GM18507 (cell line): ENCODE results near the gene AP5B1.
"Not testable (repeated sequence)": the region's sequence is repeated elsewhere in the genome, so short reads cannot be mapped to it uniquely, and the experiment has no call there.

ENCODE experiments used
- DNase-seq: peaks from one replicate; pipeline ENCODE4 v3.0.0; 2011; ENCODE audit warnings: low read depth; ENCODE audit not compliant: insufficient read length; ENCODE audit errors: extremely low spot score
- FAIRE-seq: peaks from 2 replicates; lab custom pipeline; 2011; peaks lifted over from hg19 to GRCh38; lab: Jason Lieb, UNC

AP5B1 gene

DNA sequence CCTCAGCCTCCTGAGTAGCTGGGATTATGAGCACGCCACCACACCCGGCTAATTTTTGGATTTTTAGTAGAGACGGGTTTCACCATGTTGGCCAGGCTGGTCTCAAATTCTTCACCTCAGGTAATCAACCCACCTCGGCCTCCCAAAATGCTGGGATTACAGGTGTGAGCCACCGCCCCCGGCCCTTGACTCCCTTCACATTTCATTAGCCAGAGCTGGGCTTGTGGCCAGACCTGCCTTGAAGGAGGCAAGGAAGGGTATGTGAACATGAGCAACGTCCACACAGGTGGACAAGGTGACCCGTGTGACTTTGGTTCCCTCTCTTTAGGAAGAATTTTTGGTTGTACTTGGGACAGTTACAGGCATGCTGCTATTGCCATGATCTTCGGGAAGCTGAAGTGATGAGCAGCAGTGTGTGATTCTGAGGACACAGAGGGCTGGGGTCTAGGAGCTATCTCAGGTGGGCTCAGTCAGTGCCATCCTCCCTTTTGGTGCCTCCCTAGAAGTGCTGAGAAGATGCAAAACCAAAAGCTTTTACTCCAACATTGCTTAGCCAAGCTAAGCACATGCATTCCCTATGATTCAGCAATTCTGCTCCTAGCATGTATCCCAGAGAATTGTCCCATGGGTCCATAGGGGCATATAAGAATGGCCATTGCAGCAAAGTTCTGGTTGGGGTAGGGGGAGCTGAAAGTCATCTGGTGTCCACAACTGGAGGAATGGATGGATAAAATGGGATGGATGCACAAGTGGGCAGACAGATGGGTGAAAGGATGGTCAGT lies 6.1 kb downstream of the AP5B1 start:
- FAIRE-seq, result no peak
- DNase-seq, result no peak

DNA sequence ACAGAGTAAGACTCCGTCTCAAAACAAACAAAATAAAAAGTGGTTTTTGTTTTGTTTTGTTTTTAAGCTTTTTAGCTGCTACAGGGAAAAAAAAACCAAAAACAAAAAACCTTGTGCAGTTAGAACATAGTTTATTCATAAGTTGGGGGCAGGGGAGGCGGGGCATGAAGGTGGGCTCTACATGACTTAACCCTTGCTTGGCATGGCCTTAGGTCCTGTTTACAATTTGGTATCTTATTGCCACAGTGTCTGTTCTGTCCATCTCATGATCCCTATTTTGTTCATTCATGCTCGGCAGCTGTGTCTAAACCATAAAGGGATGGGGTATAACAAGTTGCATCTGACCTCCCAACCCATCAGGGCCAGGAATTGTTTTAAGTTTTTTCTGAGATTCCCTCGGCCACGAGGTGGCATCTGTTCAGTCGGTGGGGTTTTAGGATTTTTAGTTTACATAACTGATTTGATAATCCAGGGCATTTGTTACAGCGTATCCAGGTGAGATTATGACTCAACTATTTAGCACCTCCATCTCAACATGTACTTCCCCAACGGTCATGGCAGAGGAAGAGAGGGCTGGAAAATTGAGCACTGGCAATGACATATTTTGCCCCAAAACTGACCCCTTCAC lies 6.9 kb downstream of the AP5B1 start:
- no peak for FAIRE-seq

DNA sequence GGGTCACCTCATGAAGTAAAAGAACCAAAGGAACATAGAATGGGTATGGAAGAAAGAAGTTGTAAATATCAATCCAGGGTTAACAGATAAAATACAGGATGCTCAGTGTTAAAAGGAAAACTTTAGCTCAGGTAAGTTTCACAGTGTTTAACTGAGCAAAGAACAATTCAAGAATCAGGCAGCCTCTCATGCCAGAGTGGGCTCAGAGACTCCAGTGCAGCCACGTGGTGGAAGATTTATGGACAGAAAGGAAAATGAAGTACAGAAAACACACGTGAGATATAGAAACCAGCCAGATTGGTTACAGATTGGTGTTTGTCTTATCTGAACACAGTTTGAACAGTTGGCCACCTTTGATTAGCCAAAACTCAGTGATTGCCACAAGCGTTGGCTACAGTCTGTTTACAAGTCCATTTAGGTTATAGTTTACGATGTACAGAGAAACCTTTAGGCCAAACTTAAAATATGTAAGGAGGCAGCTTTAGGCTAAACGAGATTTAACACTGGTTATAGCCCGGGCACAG lies 9.1 kb downstream of the AP5B1 start:
- DNase-seq (no peak), FAIRE-seq (no peak)

More for the DNA sequence above, 6.9 kb downstream of the AP5B1 start:
- no peak for DNase-seq

DNA sequence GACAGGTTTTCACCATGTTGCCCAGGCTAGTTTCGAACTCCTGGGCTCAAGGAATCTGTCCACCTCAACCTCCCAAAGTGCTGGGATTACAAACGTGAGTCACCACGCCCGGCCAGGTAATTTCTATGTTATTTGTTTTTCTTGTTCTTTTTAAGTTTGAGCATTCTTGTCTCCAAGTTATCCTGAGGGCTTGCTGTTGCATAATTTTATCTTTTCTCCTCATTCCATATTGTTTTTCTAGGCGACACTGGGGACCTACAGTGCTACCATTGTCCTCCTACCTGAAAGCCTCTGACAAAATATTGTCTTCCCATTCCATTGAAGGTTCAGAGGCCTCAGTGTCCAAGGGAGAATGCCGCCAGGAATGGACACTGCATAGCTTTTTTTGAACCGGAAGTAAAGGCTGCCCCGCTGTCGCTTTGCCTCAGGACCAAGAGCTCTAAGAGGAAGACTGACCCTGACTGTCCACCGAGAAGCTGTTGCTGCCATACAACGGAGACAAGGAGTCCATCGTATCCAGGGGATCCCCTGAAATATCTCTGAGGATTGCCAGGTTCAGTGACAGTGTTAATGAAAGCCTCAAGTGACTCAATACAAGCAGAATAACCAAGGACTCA lies 9.7 kb downstream of the AP5B1 start:
- FAIRE-seq (no peak), DNase-seq (no peak)

DNA sequence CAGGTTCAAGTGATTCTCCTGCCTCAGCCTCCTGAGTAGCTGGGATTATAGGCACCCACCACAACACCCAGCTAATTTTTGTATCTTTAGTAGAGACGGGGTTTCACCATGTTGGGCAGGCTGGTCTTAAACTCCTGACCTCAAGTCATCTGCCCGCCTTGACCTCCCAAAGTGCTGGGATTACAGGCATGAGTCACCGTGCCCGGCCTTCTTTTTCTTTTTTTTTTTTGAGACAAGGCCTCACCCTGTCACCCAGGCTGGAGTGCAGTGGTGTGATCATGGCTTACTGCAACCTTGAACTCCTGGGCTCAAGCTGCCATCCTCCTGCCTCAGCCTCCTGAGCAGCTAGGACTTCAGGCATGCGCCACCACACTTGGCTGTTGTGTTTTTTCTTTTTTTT lies 13.0 kb downstream of the AP5B1 start:
- FAIRE-seq, result not testable (repeated sequence)

DNA sequence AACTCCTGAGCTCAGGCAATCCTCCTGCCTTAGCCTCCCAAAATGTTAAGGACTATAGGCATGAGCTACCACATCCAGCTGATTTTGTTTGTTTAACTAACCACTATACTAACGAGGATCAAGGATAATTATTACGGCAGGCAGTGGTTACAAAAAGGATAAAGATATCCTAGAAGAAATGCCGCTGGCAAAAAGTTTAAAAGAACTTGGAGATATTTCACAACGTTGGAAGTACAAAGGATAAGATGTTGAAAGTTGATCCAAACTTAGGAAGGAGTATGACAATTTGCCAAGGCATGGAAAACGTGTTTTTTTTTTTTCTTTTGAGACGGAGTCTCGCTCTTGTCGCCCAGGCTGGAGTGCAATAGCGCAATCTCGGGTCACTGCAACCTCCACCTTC lies 13.4 kb downstream of the AP5B1 start:
- DNase-seq (no peak), FAIRE-seq (no peak)

More for the DNA sequence above, 13.0 kb downstream of the AP5B1 start:
- DNase-seq, result not testable (repeated sequence)

DNA sequence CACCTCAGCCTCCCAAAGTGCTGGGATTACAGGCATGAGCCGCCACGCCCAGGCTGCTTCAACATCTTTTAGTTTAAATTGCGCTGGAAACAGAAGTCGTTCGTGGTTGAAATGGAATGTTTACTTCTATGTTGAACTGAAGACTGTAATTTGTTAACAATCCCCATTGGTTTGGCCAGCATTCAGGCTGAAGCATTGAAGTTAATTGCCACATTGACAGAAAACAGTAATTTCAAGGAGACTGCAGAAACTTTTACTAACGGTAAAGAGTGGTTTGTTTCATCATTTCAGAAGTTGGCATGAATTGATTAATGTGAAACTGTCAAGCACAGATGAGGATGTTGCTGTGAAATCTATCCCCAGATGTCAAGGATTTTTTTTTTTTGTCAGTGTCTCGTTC lies 14.2 kb downstream of the AP5B1 start:
- no peak for FAIRE-seq

DNA sequence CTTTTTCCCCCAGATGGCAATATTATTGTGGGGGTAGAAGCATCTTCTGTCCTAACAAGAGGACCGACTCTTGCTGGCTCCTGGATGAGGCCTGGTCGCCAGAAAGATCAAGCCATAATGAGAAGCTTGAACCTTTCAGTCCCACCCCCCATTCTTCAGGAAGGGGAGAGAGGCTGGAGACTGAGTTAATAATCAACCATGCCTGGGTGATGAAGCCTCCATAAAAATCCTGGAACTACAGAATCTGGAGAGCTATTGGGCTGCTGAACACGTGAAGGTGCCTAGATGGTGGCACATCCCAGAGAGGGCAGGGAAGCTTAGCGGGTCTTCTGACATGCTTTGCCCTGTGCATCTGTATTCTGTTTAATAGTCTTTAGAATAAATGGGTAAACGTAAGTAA lies 16.3 kb downstream of the AP5B1 start:
- DNase-seq (no peak), FAIRE-seq (no peak)

More for the DNA sequence above, 14.2 kb downstream of the AP5B1 start:
- DNase-seq, result no peak

DNA sequence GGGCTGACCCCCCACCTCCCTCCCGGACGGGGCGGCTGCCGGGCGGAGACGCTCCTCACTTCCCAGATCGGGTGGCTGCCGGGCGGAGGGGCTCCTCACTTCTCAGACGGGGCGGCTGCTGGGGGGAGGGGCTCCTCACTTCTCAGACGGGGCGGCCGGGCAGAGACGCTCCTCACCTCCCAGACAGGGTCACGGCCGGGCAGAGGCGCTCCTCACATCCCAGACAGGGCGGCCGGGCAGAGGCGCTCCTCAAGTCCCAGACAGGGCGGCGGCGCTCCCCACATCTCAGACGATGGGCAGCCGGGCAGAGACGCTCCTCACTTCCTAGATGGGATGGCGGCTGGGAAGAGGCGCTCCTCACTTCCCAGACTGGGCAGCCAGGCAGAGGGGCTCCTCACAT lies 18.0 kb downstream of the AP5B1 start:
- not testable (repeated sequence) for FAIRE-seq, DNase-seq

DNA sequence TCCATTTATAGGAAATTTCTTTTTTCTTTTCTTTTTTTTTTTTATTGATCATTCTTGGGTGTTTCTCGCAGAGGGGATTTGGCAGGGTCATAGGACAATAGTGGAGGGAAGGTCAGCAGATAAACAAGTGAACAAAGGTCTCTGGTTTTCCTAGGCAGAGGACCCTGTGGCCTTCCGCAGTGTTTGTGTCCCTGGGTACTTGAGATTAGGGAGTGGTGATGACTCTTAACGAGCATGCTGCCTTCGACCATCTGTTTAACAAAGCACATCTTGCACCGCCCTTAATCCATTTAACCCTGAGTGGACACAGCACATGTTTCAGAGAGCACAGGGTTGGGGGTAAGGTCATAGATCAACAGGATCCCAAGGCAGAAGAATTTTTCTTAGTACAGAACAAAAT lies 18.6 kb downstream of the AP5B1 start:
- FAIRE-seq, DNase-seq: not testable (repeated sequence)

DNA sequence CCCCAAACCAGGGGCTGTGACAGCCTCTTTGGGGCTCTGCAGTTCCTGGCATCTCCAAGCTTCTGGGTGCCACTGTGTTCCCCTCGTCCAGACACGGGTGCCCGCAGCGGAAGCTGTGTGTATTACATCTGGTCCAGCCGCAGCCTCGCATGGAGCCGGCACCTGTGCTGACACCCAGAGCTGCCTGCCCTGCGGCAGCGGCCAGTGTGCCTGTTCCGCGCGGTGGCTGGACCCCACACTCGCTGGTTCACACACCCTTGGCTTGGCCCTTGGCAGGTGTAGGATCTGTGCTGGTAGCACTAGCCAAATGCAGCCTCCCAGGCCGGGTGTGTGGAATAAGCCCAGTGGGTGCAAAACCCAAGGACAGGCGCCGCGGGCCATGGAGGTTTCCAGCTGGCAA lies 35.7 kb downstream of the AP5B1 start:
- no peak for FAIRE-seq
- no peak for DNase-seq

DNA sequence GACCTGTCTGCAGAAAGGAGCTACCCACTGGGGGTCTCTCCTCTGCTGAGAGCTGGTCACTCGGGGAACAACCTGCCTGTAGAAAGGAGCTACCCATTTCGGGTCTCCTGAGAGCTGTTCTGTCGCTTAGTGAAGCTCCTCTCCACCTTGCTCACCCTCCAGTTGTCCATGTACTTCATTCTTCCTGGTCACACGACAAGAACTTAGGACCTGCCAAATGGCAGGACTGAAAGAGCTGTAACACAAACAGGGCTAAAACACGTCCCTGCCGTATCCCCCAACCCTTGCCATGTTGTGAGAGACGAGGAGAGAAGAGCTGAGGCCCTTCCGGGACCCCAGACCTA lies 36.1 kb downstream of the AP5B1 start:
- FAIRE-seq (no peak), DNase-seq (no peak)

DNA sequence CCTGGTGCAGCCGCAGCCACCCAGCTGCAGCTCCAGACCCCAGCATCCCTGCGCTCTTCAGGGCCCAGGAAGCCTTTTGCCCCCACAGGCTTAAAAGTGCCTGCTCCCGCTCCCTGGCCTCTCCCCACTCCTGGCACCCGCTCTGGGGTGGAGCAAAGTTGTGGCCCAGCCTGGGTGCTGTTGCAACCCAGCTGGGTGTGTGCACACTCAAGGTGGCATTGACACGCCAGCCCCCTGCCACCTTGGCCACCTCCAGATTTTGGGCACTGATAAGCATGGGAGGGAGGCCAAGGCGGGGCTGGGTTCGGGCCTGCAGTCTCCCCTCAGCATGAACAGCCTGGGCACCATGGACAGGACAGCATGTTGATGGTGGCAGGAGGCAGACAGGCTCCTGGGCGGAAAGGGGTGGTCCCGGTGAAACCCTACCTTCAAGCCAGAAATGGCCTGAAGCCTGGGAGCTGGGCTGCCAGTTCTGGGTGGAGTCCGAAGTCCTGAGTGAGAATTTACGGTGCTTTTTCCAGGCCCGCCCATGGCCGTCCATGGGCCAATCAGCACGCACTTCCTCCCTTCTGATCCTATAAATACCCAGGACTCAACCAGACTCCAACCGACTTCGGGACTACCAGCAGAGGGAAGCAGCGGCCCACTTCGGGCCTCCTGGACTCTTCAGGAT lies 36.6 kb downstream of the AP5B1 start:
- FAIRE-seq (no peak), DNase-seq (no peak)

DNA sequence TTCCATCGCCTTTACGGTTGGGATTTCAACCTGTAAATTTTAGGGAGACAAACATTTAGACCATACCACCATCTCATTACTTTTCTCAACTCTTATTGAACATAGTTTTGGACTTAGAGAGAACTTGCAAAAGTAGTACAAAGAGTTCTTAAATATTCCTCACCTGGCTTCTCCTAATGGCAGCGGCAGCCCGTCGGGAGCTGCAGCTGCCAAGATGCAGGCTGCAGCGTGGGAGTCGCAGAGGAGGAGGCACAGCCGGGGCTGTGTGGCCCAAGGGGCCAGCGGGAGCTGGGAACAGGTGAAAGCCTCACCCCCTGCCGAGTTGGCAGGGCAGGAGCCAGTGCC lies 37.1 kb downstream of the AP5B1 start:
- no peak for DNase-seq
- no peak for FAIRE-seq

DNA sequence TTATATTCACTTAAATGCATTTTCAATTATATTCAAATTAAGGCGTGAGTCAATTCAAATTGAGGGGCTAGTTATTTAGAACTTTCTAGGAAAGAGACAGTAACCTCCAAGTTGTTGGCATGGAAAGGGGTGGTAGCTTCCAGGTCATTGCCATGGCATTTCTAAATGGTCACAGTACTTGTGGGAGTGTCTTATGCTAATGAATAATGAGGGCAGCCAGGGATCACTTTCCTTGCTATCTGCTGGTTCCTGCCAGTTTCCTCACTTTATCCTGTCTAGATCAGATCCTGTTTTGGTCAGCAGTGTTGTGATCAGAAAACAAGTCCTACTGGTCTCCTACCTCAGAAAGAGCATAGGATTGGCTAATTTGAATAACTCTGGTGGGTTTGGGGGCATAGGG lies 38.4 kb downstream of the AP5B1 start:
- DNase-seq, result no peak
- no peak for FAIRE-seq

DNA sequence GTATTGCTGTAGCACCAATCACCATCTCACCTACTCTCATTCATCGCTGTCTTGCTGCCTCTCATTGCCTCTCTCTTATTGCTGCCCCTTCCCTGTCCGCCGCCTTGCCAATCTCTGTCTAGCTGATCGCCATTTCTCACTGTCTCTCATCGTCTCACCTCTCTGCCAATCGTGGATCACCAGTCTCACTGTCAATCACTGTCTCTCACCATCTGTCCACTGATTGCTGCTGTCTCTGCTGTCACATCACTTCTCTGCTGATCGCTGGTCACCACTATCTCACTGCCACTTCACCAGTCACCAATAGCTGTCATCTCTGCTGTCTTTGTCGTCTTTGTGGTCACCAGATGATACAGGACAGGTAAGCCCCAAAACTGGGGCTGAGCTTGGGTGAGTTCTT lies 39.6 kb downstream of the AP5B1 start:
- no peak for DNase-seq
- no peak for FAIRE-seq

DNA sequence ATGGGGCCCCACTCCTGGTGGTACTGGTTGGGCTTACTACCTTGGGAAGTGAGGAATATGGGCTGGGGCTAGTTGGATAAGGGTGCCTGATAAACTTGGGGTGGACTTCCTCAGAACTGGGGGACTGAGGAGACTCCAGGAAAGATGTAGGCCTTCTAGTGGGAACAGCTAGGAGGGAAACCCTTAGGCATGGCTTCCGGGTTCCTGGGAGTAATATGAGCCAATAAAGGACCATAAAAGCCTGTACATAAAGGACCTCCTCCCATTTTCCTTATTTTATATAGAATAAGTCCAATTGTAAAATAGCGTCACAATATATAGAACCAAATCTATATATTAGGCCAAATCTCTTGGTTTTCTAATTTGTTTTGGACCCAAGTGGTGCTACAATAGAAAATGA lies 41.8 kb downstream of the AP5B1 start:
- DNase-seq, result no peak
- no peak for FAIRE-seq

DNA sequence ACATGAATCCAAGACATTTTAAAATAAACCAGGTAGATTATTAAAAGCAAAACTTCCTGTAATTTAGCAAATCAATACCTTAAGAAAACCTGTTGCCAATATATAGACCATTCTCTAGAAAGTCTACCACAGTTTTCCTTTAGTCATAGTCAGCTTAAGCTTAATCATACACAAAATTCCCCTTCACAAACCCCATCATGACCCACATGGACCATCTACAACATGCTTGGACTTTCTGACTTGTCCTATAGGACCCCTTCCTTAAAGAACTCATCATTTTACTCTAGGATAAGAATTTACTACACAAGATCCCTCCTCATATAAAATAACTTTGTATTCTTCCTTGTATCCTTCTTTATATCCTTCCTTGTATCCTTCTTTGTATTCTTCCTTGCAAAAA lies 44.0 kb downstream of the AP5B1 start:
- FAIRE-seq, result no peak
- DNase-seq, result no peak

DNA sequence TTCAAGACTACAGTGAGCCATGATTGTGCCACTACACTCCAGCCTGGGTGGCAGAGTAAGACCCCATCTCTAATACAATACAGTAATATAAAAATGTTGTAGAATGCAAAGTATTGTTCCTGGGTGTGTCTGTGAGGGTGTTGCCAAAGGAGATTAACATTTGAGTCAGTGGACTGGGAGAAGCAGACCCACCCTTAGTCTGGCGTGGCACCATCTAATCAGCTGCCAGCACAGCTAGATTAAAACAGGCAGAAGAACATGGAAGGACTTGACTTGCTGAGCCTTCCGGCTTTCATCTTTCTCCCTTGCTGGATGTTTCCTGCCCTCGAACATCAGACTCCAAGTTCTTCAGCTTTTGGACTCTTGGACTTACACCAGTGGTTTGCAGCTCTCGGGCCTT lies 45.7 kb downstream of the AP5B1 start:
- DNase-seq, FAIRE-seq: not testable (repeated sequence)

DNA sequence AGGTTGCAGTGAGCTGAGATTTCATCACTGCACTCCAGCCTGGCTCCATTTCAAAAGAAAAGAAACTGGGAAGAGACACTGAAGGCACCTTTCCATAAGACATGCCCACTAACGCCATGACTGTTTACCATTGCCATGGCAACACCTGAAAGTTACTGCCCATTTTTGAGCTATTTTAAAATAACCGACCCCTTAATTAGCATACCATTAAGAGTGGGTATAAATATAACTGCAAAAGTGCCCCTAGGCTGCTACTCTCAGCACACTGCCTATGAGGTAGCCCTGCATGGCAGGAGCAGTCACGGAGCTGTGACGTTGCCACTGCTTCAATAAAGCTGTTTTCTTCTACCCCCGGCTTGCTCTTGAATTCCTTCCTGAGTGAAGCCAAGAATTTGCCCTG lies 50.3 kb downstream of the AP5B1 start:
- DNase-seq (no peak), FAIRE-seq (no peak)
